HG03045 (cell line): Measurements from ENCODE around the gene ZNF668.

Source experiments
- ATAC-seq: cut with Tn5 transposase; IDR thresholded peaks from one replicate; pipeline ENCODE4 v1.9.1; 2021; ENCODE audit warnings: mild to moderate bottlenecking, moderate library complexity; ENCODE audit not compliant: unreplicated experiment

The ZNF668 gene

DNA sequence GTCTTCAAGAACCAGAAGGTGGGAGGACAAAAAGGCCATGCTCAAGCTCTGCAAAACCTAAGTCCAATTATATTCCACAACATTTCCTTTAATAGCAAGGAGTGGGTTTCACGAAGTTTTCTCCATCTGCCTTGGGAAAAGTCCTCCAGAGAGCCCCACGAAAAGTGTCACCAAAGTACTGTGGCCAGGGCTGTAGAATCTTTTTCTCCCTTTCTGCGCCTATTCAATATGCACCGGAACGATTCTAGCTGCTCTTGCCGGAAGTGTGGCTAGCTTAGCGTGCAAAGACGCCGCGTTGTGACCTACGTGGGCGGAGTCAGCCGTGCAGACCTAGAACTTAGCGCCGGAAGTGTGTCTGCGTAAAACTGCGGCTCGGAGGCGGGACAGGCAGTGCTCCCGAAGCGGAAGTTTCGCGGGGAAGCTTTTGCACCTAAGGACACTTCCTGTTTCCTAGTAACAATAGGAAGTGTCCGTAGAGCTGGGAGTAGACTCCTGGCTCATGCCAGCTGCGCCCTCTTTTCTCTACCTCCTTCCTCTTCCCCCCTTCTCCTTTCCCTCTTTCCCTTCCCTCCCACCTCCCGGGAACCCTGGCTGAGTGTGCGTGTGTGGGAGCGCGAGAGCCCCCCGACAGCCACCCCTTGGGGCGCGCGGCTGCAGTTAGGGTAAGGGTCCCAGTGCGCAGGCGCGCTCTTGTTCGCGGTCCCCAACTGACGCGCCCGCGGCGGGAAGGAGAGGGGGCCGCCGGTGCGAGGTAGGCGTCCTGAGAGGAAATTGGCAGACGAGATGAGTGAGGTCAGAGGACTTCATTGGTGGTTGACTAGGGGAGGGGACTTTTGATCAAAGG is at the start of gene ZNF668, which contains the start of gene ZNF646:
Gene ZNF668, minus strand, starts transcription at position 271 of the 844 bp plus-strand sequence. CDS start 9,781 bp downstream, outside the sequence.
Gene ZNF646, plus strand, starts transcription at position 453 of the 844 bp plus-strand sequence. CDS start 1,903 bp downstream, outside the sequence.
- ATAC-seq = peak; percentile 69

DNA sequence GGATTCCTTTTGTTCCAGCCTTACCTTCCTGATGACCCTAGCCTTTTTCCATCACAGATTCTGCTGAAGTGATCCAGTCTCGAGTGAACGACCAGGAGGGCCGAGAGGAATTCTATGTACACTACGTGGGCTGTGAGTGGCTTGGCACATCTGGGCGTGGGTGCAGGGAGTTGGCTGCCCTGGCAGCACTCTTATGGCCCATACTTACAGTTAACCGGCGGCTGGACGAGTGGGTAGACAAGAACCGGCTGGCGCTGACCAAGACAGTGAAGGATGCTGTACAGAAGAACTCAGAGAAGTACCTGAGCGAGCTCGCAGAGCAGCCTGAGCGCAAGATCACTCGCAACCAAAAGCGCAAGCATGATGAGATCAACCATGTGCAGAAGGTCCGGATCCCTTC is 46.1 kb upstream of the ZNF668 start:
- ATAC-seq = no peak

DNA sequence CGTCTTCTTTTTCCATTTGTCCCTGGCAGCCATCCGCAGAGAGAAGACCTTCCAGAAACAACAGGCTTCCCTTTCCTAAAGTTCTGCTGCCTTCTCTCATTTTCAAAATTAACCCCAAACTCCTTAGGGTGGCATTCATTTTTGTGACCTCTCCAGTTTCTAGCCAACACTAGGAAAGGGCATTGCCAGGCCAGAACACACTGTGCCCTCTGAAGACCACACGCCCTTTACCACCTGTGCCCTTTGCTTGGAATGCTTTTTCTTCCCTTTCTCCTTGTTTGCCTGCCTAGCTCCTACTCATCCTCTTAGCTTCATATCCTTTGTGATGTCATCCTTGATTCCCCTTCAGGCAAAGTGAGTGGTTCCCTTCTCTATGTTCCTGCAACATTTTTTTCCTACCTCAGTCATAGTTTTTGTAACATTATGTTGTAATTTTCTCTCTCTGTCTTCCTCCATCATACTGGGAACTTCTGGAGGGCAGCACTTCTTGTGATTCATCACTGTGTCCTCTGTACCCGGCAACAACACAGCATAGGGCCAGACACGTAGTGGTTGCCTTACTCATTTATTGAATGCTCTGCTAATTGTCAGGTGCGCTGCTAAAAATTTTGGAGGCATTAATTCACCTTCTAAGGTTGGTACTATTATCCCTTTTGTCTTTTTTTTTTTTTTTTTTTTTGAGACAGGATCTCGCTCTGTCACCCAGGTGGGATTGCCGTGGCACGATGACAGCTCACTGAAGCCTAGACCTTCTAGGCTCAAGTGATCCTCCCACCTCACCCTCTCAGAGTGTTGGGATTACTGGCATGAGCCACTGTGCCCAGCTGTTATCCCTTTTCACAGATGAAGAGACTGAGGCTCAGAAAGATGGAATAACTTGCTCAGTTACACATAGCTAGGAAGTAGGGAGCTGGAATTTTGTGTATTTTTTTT is 44.4 kb upstream of the ZNF668 start:
- ATAC-seq = no peak

DNA sequence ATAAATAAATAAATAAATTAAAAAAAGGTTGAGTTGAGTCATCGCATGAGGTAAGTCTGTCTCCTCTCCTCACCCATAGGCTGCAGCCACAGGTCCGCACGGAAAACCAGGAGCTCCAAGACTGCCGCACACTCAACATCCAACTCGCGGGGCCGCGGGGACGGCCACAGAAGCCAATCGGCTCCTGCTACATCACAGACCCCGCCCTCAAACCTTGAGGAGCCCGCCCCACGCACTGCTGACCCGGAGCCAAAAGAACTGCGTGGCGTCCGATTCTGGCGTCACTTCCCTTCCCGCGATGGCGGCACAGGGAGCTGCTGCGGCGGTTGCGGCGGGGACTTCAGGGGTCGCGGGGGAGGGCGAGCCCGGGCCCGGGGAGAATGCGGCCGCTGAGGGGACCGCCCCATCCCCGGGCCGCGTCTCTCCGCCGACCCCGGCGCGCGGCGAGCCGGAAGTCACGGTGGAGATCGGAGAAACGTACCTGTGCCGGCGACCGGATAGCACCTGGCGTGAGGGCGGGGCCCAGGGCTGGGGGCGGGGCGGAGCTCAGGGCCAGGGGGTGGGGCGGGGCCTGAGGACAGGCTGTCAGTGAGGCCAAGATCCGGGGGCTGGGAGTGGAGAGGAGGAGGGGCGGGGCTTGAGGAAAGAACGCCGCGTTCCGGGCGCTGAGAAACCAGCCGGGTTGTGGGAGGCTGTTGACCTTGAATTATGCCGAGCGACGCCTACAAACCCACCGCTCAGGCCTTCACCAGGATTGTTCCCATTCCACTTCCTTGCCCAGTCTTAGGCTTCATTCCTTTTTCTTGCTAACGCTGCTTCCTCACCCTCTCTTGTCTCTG is 43.6 kb upstream of the ZNF668 start, which contains the start of gene KAT8:
Gene KAT8, plus strand, starts transcription at position 281 of the 839 bp plus-strand sequence. Its CDS starts 18 bp downstream, at position 299.
- peak; percentile 89 for ATAC-seq

DNA sequence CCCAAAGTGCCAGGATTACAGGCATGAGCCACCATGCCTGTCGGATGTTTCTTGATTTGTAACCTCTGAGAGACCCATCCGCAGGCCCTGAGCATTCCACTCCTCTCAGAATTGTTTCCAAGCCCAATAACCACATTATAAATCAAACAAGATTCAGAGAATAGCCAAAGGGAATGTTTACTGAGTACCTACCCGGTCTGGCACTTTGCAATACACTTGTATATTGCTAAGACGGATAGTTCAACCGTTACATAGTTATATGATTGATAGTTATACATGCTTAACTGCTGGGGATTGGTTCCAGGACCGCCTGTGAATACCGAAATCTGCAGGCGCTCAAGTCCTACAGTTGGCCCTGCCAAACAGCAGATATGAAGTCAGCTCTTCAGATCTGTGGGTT is 40.4 kb upstream of the ZNF668 start:
- no peak for ATAC-seq

DNA sequence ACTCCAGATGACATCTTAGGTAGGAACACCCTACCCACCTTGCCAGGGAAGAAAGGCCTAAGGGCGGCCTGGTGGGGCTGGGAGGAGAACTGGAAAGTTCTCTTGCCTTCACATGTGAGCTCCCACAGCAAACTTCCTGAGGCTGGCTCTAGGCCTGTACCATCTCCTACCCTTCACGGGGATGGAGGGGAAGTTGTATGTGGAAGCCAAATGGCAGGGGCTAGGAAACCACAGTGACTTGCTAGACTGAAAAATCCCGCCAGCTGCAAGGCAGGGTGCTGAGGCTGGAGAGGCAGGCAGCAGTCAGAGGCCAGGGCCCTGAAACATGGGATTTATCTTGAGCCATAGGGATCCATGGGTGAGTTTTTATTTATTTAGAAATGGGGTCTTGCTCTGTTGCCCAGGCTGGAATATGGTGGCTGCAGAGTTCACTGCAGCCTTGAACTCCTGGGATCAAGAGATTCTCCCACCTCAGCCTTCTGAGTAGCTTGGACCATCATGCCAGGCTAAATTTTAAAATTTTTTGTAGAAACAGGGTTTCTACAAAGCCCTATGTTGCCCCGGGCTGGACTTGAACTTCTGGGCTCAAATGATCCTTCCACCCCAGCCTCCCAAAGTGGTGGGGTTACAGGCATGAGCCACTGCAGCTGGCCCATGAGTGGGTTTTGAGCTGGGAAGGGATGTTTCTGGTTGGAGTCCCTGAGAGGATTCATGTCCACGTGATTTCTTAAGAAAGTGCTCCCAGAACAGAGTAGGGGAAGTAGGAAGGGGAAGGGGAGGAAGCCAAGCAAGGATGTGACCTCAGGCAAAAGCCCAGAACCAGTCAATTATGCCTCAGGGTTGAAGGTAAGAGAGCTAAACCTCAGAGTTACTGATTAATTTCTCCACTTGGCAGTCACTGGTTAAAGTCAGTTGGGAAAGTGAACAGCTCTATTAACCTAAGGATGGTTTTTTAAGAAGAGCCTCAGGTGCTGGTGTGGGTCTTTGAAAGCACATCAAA is 39.4 kb upstream of the ZNF668 start:
- no peak for ATAC-seq

DNA sequence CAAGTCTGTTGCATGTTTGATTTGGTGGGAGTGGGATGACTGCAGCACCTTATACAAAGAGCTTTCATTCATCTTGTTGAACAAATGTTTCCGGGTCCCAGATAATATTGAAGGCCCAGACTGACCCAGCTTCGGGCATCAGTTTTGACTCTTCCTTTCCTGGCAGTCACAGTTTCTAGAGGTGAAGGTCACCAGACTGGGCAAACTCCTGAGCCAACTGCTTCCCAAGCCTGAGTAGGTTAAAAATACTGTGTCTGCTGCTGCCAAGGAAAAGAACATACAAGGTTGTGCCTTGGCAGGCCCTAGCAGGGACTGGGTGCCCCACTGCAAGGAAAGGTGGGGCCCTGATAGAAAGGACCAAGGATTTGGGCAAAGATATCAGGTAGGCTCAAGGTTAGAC is 38.7 kb upstream of the ZNF668 start:
- ATAC-seq = no peak

DNA sequence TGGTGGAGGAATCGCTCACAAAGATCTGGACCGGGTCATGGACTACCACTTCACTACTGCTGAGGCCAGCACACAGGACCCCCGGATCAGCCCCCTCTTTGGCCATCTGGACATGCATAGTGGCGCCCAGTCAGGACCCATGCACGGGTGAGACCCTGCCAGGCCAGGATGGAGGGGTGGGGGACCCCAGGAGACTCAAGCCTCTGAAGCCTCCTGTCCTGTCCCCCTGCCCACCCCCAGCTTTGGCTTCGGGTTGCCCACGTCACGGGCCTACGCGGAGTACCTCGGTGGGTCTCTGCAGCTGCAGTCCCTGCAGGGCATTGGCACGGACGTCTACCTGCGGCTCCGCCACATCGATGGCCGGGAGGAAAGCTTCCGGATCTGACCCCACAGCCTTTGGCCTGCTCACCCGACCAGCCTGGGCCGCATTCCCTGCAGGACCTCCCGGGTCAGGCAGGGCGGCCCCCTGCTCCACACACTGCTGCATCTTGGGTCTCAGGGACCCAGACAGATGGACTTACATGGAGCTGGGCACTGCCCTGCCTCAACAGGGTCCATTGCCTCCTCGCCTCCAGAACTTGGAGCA is 37.9 kb upstream of the ZNF668 start:
- ATAC-seq = no peak

DNA sequence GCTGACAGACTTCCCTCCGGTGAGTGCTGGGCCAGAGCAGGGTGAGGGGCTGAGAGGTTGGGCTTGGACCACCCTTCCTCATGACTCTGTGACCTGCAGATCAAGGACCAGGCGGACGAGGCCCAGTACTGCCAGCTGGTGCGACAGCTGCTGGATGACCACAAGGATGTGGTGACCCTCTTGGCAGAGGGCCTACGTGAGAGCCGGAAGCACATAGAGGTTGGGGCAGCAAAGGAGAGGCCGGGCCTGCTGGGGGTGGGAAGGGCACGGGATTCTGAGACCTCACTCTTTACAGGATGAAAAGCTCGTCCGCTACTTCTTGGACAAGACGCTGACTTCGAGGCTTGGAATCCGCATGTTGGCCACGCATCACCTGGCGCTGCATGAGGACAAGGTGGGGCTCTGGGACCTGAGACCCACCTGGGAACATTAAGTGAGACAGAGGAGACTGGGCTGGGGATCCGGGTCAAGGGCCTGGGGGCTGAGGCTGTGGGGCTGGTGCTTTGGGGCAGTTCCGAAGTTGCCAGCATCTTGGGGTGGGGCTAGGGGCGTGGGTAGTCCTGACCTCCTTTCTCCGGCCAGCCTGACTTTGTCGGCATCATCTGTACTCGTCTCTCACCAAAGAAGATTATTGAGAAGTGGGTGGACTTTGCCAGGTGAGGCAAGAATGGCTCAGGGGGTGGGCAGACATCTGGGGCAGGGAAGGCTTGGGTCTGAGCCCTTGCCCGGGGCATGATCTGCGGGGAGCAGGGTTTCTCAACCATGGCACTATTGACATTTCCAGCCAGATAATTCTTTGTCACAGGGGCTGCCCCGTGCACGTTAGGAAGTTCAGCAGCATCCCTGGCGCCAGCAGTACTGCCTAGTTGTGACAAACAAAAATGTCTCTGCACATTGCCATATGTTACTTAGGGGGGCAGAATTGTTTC is 36.3 kb upstream of the ZNF668 start:
- ATAC-seq = no peak

DNA sequence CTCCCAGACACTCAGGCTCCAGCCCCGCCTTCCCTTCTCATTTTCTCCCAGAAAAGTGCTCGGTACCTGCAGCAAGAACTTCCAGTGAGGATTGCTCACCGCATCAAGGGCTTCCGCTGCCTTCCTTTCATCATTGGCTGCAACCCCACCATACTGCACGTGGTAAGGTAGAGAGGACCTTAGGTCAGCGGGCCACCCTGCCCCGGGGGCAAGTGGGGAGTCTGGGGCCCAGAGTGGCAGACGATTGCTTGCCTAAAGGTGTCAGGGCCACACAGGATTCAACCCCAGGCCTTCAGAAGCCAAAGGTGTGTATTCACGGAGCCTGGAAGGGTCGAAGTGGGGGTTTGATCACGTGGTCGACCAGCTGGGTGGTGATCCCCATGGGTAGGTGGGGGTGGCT is 35.6 kb upstream of the ZNF668 start:
- no peak for ATAC-seq

DNA sequence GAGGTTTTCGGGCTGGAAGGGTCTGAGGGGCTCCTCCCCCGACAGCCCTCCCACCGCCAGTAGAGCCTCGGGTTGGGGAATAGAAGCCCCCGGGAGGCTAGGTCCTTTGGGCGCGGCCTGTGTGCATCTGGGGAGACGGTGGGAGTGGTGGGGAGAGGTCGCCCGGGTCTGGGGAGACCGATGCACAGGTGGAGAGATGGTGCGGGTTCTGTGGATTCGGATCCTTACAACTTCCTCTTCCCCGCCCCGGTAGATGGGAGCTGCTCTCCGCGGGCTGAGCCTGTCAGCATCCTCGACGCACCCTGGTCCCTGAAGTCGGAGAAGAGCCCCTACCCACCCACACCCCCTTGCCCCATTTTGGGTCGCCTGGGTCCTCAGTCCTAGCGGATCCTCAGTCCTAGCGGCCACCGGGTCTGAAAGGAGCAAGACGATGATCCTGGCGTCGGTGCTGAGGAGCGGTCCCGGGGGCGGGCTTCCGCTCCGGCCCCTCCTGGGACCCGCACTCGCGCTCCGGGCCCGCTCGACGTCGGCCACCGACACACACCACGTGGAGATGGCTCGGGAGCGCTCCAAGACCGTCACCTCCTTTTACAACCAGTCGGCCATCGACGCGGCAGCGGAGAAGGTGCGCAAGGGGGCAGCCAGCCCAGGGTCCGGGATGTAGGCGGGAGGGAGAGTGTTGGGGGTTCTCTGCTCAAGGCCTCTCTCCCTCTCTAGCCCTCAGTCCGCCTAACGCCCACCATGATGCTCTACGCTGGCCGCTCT is 34.9 kb upstream of the ZNF668 start:
- no peak for ATAC-seq

DNA sequence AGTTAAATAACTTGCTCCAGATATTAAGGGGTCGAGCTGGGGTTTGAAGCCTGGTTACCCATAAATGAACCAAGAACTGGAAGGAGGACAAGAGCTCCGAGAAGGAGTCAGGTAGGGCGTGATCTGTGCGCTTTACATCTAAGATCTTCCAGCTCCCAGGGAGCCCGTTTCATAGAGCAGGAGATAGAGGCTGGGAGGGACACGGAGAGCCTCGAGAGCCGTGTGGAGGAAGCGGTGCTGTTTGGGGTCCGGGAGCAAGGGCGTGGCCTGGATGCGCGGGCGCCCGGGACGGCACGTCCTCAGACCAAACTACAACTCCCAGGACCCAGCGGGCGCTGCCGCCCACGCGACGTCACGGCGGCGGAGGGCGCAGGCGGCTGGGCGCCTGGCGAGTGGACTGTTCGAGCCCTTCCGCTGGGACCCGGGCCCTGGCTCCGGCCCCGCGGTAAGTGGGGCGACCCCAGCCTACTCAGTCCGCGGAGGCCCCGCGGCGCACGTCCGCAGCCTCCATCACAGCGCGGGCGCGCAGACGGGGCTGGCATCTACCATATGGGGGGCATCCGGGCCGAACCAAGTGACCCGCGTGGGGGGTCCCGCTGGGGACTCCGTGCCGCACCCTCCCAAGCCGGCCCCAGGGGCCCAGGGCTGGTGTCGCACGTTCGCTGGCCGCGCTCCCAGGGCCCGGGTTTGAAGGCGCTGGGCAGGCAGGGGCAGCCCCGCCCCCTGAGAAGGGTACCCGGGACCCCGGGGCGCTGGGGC is 34.2 kb upstream of the ZNF668 start, which contains the start of gene BCKDK:
Gene BCKDK, plus strand, starts transcription at position 352 of the 759 bp plus-strand sequence. CDS start 838 bp downstream, outside the sequence.
- ATAC-seq = peak; percentile 72

DNA sequence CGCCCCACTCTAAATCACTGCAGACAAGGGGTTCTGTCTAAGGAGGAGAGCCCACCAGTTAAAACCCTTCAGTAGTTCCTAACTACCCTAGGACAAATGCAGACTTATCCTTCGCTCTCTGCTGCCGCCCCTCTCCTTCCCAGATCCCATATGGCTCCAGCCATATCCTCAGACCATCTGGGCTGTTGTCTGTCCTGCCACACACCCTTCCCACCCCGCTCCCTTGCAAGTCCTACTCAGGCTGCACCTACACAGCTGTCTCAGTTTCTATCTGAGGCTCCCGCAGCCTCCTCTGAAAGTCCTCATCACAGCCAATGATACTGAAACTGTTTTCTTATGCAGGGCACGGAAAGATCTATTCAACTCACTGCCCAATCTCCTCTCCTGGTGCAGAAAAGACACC is 33.4 kb upstream of the ZNF668 start:
- no peak for ATAC-seq

DNA sequence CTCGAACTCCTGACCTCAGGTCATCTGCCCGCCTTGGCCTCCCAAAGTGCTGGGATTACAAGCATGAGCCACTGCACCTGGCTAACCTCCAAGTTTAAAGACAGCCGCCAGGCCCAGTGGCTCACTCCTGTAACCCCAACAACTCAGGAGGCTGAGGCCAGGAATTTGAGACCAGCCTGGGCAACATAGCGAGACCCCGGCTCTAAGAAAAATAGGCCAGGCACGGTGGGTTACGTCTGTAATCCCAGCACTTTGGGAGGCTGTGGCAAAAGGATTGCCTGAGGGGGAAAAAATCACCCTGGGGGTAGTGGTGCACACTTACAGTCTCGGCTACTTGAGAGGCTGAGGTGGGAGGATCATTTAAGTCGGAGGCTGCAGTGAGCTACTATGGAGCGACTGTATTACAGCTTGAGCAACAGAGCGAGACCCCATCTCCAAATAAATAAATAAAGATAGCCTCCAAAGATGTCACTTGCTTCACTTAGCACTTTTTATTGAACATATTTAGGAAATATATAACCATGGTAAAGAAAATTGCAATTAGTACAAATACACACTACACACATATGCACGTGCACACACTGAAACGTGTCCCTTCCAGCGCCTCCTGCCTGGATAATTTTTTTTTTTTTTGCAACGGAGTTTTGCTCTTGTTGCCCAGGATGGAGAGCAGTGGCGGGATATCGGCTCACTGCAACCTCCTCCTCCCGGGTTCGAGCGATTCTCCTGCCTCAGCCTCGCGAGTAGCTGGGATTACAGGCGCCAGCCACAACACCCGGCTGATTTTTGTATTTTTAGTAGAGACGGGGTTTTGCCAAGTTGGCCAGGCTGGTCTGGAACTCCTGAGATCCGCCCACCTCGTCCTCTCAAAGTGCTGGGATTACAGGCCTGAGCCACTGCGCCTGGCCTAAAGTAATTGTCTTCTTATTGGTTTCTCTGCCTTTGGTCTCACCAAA is 32.7 kb upstream of the ZNF668 start:
- no peak for ATAC-seq

DNA sequence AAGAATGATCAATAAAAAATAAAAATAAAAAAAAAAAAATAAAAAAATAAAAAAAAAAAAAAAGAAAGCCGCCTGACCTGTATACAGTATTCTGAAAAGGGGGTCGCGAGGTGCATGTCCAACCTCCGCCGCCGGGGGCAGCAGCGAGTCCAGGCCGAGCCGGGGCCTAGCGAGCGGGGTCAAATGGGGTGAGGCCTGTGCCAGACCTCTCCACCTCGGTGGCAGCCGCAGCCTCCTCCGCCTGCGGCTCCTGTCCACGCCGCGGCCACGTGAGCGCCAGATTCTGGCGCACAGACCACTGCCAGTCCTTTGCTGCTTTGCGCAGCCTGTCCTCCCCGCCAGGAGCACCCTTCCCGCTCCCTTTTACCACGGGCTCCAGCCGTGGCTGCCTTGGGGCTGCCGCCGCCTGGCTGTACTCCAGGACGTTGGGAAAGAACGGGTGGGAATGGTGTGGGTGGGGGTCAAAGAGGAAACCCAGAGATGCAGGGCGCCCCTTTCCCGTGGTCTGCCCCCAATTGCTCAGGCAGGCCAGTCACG is 31.7 kb upstream of the ZNF668 start:
- no peak for ATAC-seq
